ENCODE data around the gene C10orf71.

- TF ChIP-seq POLR2A (IDR thresholded peaks at IDR 0.05), result no peak
- TF ChIP-seq, protein P1, sequence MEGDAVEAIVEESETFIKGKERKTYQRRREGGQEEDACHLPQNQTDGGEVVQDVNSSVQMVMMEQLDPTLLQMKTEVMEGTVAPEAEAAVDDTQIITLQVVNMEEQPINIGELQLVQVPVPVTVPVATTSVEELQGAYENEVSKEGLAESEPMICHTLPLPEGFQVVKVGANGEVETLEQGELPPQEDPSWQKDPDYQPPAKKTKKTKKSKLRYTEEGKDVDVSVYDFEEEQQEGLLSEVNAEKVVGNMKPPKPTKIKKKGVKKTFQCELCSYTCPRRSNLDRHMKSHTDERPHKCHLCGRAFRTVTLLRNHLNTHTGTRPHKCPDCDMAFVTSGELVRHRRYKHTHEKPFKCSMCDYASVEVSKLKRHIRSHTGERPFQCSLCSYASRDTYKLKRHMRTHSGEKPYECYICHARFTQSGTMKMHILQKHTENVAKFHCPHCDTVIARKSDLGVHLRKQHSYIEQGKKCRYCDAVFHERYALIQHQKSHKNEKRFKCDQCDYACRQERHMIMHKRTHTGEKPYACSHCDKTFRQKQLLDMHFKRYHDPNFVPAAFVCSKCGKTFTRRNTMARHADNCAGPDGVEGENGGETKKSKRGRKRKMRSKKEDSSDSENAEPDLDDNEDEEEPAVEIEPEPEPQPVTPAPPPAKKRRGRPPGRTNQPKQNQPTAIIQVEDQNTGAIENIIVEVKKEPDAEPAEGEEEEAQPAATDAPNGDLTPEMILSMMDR (IDR thresholded peaks at IDR 0.05), result no peak
Observed at GRCh38 chr10:49352323-49352722, 53.4 kb downstream of the C10orf71 start.
